HG02943 (cell line): ENCODE results near the gene ALKBH4.
"Not testable (repeated sequence)": the region's sequence is repeated elsewhere in the genome, so short reads cannot be mapped to it uniquely, and the experiment has no call there.

Source experiments
- ATAC-seq: cut with Tn5 transposase; IDR thresholded peaks from one replicate; pipeline ENCODE4 v1.9.1; 2021; ENCODE audit warnings: mild to moderate bottlenecking, low read depth, moderate library complexity; ENCODE audit not compliant: unreplicated experiment

ALKBH4 gene

DNA sequence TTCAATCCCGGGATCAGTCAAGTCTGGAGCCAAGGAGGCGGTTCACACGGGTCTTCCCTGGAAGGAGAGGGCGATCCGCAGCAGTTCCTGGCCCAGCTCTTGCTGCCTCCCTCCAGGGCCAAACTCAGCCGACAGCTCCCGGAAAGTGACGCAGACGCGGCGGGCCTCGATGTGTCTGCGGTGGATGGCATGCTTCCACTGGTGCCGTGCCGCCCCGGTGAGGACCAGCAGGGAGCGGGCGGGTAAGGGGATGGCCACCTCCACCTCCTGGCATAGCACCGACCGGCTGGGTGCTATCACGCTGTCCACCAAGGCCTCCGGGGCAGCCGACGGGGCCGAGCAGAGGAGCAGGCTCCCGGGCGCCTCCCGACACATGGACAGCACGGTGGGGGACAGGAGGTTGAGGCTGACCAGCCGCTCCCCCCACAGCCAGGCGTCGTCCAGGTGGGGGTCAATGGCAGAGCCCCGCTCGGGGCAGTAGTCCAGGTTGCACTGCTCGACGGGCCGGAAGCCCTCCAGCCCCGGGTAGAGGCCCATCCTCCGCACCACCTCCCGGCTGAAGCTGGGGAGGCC, 7.2 kb downstream of the ALKBH4 start:
- ATAC-seq = no peak

DNA sequence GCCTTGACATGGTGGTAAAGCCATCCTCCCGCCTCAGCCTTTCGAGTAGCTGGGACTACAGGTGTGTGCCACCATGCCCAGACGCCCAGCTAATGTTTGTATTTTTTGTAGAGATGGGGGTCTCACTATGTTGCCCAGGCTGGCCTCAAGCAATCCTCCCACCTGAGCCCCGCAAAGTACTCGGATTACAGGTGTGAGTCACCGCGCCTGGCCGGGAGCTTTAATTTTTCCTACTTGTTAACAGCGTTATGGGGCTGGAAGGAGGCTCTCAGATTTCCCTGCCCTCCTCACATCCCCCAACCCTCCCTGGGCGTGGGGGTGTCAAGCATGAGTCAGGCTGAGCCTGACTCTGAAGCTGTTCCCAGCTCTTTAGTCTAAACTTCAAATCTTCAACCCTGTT, 8.3 kb downstream of the ALKBH4 start:
- no peak for ATAC-seq

DNA sequence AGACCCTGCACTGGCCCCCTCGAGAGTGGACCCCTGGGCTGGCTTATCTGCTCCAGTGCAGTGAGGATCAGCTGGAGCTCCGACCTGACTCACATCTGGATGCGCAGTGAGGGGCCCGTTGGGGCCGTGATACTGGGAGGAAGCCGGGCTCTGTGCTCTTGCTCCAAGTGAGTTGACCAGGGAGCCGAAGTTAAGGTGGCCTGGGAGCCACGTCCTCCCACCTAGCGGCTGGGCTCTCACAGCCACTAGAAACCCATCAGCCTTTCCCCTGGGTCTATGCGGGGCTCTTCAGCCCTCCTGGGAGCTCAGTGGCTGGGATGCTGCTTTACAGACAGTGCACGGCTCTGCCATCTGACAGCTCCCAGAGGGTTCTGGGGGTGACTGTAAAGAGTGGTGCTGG, 9.1 kb downstream of the ALKBH4 start:
- no peak for ATAC-seq

DNA sequence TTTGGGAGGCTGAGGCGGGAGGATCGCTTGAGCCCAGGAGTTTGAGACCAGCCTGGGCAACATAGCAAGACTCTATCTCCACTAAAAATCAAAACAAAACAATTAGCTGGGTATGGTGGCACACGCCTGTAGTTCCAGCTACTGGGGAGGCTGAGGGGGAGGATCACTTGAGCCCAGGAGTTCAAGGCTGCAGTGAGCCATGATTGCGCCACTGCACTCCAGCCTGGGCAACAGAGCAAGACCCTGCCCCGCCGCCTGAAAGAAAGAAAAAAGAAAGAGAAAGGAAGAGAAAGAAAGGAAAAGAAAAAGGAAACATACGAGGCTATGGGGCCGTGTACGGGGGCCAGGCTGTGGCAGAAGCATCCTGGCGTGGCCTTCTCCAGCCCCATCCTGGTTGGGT, 9.7 kb downstream of the ALKBH4 start:
- ATAC-seq = not testable (repeated sequence)

DNA sequence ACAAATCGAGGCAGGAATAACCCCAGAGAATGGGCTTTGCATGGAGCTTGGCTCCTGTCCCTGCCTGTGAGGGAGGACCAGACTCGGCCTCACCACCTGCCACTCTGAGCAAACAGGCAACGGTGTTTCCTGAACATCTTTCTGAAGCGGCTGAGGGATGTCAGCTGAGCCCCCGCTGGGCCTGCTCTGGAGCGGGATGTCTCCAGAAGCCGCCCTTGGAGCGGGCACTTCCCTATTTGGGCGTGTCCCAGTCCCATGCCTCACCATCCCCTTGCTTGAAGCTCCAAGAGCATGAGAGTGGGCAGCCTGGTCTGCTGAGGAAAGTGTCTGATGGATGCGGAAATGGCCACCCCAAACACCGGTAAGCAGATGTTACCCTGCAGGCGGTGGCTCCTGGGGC, 10.2 kb downstream of the ALKBH4 start:
- no peak for ATAC-seq

DNA sequence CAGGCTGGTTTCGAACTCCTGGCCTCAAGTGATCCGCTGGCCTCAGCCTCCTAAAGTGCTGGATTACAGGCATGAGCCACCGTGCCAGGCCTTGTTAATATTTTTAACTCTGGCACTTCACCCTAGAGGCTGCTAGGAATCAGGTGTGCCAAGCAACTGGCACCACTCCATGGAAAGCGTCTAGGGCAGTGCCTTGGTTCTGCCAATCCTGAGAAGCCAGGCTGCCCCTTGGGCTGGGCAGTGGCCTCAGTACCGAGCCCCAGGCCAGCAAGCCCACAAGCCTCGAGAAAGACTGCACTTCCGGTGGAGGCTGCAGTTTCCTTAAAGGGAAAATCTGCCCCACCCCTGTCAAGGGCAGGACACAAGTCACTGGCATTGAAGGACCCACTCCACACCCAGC, 11.3 kb downstream of the ALKBH4 start:
- no peak for ATAC-seq

DNA sequence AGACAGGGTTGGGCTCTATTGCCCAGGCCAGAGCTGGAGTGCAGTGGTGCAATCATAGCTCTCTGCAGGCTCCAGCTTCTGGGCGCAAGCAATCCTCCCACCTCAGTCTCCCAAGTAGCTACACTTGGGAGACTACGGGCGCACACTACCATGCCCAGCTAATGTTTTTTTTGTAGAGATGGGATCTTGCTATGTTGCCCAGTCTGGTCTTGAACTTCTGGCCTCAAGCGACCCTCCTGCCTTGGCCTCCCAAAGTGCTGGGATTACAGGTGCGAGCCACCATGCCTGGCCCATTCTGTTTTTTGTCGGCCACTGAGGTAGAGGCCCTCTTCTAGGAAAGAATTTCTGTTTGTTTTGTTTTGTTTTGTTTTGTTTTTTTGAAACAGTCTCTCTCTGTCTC, 12.2 kb downstream of the ALKBH4 start:
- ATAC-seq = no peak

DNA sequence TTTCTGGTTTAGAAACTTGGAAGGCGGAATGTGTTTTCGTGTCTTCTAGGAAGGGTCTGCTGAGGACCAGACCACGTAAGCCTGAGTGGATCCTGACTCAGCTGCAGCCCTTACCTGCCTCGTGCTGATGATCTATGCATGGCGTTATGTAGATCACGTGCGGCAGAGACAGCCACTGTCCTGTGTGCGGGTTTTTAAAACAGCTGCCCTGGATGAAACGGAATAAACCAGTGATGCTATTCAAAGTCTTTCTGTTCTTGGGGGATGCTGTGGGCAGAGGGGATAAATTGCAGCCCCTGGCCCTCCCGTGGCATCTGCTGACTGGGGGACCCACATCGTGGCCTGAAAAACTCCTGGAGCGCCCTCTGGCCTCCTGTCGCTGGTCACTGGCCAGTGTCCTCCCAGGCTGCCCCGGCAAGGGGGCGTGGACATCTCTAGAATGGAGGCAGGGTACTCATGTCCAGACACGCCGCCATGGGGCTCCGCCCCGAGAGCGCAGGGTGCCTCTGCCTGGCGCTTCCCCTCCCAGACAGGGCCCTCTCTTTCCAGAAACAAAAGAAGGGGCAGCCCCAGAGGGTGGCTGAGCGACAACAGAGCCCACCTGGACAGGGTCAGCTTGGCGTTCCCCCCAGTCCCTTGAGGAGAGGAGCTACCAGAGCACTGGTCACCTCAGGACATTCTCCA, 13.2 kb downstream of the ALKBH4 start:
- no peak for ATAC-seq

DNA sequence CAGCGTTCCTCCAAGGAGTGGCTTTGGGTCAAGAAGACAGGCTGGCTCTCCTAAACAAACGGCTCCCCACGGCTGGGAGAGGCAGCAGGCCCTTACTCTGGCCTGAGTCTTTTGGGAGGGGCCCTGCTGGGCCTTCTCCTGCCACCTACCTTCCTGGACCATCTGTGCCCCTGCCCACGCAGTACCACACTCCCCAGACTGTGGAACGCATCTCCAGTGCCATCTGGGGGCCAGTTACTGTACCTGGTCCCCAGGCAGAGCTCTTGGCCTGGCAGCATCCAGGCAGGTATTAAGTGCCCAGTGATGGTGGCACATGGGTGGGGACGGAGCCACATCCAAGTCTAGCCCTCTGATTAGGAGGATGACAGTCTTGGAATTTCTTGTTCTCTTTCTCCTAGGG, 14.4 kb downstream of the ALKBH4 start:
- peak; percentile 58 for ATAC-seq

DNA sequence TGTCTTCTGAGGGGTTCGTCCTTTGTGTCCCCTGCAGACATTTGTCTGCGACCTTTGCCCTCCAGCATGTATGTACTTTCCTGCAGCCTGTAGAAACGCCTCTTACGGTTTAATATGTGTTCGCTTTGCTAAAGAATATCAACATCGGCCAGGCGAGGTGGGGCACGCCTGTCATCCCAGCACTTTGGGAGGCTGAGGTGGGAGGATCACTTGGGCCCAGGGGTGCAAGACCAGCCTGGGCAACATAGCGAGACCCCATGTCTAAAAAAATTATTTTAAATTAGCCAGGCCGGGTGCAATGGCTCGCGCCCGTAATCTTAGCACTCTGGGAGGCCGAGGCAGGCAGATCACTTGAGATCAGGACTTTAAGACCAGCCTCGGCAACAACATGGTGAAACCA, 15.5 kb downstream of the ALKBH4 start:
- ATAC-seq = no peak

DNA sequence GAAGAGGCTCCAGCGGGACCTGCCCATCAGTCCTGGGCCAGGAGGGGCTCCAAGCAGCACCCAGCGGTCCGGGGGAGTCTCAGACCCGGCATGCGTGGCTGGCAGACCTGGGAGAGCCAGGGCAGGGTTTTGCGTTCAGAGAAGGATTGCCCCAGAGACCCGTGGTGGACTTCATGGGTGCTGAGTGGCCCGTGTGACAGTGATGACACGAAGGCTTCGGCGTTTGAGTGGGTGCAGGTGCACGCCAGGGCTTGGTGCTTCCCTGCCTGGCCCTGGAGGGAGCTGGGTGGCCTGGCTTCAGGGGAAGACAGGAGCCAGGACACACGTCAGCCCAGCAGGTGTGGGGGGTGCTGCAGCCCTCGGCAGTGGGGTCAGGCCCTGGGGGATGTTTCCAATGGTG, 17.4 kb downstream of the ALKBH4 start:
- ATAC-seq = no peak

DNA sequence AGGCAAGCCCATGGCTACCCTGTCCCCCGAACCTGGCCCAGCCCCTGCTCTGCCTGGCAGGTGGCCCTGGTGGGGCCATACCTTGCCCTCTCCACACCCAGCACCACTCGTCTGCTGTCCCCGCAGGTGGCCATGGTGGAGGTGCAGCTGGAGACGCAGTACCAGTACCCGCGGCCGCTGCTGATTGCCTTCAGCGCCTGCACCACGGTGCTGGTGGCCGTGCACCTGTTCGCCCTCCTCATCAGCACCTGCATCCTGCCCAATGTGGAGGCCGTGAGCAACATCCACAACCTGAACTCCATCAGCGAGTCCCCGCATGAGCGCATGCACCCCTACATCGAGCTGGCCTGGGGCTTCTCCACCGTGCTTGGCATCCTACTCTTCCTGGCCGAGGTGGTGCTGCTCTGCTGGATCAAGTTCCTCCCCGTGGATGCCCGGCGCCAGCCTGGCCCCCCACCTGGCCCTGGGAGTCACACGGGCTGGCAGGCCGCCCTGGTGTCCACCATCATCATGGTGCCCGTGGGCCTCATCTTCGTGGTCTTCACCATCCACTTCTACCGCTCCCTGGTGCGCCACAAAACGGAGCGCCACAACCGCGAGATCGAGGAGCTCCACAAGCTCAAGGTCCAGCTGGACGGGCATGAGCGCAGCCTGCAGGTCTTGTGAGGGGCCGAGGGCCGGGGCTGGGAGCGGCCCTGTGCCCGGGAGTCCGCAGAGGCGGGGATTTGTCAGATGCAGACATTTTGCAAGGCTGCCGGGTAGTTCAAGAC, 18.1 kb downstream of the ALKBH4 start:
- ATAC-seq = no peak

DNA sequence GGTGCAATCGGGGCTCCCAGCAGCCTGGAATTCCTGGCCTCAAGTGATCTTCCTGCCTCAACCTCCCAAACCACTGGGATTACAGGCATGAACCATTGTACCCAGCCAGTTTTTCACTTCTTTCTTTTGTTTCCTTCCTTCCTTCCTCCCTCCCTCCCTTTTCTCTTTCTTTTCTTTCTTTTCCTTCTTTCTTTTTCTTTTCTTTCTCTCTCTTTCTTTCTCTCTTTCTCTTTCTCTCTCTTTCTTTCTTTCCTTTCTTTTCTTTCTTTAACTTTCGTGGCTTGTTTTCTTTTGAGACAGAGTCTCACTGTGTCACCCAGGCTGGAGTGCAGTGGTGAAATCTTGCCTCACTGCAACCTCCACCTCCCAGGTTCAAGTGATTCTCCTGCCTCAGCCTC, 19.0 kb downstream of the ALKBH4 start:
- no peak for ATAC-seq

DNA sequence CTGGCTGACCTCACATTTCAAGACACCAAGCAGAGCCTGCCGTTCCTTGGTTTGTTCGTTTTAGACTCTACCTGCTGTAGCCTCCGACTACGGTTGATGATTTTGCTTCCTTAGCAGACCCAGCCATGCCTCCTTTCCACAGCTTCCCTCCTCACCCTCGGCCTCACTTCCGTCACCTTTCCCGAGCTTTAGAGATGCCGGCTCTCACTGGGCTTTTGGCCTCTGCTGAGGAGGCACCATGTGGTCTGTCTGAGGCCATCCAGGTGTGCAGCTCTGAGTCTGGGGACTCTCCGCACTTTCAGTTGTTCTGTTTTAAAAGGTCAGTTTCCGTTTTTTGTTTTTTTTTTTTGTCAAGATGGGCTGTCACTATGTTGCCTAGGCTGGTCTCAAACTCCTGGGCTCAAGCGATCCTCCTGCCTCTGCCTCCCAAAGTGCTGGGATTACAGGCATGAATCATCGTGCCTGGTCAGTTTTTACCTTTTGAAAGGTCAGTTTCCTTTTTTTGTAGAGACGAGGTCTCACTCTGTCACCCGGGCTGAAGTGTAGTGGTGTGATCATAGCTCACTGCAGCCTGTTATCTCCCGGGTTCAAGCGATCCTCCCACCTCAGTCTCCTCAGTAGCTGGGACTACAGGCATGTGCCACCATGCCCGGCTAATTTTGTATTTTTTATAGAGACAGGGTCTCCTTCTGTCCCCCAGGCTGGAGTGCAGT, 19.5 kb downstream of the ALKBH4 start:
- ATAC-seq = peak; percentile 33

DNA sequence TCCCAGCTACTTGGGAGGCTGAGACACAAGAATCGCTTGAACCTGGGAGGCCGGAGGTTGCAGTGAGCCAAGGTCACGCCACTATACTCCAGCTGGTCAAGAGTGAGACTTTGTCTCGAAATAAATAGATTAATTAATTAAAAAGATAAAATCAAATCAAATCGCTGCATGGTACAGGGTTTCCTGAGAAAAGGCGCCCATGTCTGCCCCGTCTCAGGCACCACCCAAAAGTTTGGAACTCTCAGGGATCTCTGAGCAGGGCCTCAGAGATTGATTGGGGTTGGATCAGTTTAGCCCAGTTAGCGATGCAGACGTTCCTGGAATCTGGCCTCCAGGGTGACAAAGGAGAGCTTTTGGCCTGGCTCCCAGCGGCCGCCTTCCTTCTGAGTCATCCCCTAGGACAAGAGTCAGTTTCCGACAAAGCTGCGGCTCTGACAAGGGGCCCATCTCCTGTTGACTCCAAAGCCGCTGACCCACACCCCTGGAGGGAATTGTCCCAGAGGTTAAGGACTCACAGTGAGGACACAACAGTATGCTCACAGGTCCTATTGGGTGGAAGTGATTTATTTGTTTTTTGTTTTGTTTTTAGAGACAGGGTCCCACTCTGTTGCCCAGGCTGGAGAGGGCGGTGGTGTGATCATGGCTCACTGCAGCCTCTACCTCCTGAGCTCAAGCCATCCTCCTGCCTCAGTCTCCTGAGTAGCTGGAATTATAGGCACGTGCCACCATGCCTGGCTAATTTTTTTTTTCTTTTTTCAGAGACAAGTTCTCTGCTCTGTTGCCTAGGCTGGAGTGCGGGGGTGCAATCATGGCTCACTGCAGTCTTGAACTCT, 24.5 kb downstream of the ALKBH4 start:
- ATAC-seq = no peak

DNA sequence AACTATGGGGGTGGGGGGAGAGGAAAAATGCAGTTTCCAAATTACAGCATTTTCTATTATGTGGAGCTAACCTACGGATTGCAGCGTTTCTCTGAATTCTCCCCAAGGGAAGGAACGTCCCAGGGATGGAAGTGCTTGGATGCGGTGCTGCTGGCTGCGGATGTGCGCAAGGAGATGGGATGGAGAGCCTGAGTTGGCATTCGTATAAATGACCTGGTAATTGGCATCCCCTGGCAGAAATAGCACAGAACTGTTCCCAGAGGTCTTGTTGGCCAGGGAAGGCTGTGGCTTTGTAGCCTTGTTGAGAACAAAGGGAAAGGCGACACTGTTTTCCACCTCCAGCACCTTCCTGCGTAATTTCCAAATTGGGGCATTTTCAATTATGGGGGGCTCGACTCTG, 28.5 kb downstream of the ALKBH4 start:
- no peak for ATAC-seq

DNA sequence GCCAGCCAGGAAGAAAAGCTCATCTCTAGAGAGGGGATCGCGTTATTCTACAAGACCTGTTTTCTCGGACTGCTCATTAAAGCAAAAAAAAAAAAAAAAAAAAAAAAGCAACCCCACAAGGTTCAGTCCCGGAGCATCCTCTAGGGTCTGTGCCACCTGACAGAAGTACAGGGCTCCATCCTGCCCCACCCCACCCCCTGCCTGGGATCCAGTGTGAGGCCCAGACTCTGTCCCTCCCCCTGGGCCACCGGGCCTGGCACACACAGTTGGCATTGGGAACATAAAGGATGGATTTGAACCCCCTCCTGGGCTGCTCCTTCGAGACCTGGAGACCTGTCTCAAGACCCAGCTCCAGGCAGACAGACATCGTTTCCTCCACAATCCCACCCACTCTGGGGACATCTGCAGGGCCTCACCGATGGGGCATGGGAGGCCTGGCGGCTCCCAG, 30.6 kb downstream of the ALKBH4 start:
- peak; percentile 2 for ATAC-seq

DNA sequence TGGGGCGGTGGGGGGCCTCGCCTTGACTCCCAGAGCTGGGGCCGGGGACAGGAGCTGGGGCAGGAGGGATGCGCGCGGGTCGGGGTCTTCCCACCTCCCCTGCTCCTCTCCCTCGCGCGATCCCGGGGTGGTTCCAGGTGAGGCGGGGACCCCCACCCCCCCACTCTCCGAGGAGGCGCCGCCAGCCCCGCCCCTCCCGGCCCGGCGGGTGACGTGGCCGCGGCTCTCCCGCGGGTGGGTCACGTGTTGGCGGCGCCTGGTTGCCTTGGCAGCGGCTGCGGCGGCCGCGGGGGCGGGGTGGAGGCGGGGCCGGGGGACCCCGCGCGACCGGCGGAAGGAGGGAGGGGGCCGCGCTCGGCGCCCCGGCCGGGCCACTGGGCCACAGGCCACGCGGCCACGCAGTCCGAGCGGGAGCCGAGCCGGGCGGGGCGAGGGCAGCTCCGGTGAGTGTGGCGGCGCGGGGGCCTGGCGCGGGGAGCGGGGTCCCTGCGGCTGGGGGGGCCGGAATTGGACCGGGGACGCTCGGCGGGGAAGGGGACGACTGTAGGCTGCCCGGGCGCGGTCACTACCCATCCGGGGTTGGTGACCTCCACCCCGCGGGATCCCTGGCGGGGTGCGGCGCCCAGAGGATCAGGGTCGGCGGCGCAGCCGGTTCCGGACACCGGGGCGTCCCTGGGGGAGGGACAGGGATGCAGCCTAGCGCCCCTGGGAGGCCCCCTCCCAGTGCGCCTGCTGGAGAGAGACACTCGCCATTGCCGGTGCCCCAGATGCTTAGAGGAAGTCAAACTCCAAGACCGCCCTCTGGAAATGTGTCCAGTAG, 31.2 kb downstream of the ALKBH4 start, which contains the start of gene ORAI2:
ORAI2 (plus strand) TSS at position 357 of the 820 bp plus-strand sequence. CDS start 5,382 bp downstream, outside the sequence.
- ATAC-seq = peak; percentile 50
